SKM-1 (cell line): ENCODE results near the gene GCLM.
A peak's percentile ranks its signal among the peaks of the same experiment; 100 is the strongest.

Source experiments
- DNase-seq: peaks from one replicate; lab custom pipeline; 2025; ENCODE audit not compliant: unreplicated experiment; lab: John Stamatoyannopoulos, UW

The GCLM gene

DNA sequence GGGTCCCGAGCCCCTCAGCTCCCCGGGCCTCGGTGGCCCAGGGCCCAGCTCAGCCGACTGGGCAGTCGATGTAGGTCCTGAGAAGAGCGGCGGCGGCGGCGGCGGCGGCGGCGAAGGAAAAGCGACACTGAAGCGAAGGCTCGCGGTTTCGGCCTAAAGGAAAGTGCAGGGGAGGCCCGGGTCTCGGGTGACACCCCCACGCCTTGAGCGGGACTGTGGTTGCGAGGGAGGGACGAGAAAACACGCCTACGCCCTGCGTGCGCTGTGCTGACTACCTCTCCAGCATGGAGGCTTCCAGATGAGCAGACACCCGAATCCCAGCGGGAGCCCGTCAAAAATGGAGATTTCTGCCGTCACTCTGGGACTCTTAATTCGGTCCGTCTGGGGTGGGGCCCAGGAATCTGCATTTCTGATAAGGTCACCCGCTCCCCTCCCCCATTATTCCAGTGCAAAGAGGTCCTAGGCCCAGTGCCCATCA lies 61.4 kb downstream of the GCLM start:
- no peak for DNase-seq

DNA sequence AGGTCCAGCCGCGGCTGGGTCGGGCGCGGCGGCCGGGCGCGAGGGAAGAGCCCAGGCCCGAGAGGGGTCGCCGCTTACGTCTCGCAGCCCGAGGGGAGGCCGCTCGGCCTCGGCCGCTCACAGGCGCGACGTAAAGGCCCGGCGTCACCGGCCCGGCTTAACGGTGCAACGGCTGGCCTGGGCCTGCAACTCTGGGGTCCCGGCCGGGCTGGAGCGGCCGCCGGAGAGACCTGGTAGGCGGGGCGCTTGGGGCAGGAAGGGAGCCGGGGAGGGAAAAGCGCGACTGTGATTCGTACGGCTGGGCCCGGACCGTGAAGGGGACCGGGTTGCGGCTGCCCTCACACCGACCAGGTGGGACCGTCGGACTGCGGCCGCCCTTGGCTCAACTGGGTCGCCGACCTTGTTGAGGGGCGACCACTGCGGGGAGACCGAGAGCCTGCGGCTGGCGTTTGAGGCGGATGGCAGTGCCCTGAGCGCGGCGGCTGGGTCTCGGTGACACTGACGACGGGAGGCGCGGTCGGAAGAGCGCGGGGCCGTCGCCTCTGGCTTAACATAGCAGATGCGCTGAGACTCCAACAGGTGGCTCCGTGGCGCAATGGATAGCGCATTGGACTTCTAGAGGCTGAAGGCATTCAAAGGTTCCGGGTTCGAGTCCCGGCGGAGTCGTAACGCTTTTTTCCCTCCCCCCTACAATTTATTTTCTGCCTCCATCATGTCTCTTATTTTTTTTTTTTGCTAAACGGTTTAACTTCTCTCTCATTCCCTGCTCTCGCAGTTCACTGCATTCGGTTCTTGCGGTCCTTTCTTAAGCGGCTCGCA lies 62.0 kb downstream of the GCLM start:
- DNase-seq = peak; percentile 58

DNA sequence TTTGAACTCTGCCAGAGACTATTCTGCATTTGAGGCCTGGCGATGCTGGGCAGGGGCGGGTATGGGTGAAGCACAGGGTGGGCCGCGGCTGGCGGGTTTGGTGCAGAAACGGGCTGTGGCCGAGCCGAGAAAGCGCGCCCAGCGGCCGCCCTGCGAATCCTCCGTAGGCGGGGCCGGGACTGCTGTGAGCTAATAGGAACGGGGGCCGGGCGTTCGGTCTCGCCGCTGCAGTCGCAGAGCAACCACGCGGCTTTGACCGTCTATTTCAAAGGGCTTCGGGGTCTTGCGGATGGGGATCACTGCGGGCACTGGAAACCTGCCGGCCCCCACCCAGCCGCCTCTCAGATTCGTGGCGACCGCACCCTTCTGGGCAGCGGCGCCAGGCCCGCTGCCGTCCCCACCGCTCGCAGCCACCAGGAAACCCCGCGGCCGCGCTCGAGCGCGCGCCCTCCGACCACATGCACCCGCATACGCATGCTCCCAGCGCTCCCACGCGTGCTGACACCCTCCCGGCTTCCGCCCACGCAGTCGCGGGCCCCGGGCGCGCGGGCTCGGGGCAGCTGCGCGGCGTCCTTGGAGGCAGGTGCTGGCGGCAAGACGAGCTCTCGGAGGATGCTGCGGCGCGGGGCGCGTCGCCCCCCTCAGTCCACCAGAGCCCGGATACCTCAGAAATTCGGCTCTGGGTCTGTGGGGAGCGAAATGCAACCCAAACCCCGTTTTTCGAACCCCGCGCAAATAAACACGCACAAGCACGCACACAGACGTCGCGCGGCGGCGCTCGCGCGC lies 62.8 kb downstream of the GCLM start:
- peak; percentile 75 for DNase-seq

DNA sequence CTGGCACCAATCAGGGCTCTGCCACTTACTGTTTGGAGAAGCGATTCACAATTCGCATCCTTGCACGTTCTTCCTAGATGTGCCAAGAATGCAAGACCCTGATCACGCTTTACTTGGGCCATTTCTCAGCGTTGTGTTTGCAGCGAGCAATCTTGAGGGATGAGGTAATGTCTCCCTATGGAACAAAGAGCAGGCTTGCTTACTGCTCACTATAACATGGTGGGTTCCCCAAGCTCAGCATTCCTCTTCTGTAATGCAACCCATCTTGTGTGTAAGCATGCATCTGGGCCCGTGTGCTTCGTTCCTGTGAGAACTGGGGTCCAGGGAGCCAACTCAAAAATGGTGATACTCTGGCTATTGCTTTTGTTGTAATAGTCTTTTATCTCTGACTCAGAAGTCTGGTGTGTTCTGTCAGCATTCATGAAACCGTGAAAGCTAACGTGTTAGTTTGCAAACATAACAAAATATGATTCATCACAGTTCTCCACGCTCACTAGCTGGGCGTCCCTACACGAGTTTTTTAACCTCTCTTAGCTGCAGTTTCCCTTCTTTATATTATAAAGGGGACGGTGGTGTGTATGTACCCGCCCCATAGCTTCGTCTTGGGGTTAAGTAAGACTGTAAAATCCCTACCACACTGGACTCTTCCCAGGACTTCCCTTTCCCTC lies 63.6 kb downstream of the GCLM start:
- DNase-seq = no peak

DNA sequence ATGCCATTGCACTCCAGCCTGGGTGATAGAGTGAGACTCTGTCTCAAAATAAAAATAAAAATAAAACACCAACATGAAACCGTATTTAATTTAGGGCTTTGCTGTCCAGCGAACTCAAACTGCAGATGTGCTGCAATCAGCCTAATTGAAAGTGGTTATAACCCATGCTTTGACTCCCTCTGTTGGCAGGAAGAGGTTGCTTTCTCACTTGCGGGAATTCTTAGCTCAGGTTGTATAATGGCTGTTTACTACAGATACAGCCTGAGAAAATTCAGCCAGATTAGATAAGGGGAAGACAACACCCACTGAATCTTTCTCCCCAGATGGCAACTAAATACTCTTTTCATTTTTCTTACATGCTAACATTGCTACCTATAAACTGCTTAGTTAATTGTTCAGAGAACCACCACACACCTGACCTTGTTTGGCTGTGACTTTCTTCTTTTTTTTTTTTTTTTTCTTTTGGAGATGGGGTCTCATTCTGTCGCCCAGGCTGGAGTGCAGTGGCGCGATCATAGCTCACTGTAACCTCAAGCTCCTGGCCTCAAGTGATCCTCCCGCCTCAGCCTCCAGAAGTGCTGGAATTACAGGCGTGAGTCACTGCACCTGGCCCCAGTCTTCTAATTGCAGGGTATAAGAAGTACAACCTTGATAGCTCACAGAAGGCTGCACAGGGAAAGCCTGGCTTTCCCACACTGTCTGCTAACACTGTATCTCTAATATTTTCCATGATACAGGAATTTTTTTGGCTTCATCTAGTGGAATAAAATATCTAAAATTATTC lies 64.8 kb downstream of the GCLM start:
- DNase-seq = peak; percentile 40

DNA sequence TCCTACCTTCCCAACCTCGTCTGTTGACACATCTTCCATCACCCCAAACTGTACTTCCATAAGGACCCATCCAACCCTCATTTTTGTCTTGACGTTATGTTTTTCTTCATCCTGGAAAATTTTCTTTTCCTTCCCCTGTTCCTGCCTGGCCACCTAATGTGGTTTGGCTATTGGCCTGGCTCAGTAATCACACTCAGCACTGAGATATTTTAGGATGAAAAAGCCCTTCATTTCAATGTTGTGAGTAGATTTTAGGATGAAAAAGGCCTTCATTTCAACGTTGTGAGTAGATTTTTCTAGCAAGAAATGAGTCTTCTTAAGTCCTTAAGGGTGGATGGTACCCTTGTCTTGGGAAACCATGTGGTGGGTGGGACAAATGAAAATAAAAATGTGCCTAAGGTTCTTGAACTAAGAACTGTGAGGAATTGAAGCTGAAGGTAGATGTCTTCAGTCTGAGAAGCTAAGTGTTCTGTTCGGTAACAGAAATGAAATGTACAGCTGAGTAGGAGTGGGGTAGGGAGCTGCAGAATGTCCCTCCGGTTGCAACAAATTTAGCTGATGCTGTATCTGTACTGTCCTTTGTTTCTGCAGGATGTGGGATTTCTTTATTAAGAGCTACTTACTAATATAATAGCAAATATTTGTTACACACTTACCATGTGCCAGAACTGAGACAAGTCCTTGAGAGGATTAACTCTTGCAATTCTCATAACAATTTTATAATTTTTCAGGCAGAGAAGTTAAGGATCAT lies 66.3 kb downstream of the GCLM start:
- DNase-seq = no peak

DNA sequence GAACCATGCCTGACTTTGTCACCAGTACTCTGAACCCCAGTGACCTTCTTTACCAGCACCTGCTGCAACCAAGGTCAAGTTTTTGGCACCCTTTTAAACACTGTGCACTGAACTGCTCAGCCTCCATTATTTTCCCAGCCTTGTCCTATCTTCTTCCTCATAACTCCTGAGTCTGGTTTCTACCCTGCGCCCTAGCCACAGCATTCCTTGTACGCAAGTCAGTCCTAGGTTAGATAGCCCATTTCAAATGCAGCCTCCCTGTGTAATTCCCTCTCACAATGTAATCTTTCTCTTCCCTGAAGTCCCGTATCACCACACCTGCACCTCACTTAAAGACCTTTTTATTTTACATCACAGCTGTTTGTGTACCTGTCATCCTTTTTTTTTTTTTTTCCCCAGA lies 67.5 kb downstream of the GCLM start:
- DNase-seq = no peak

DNA sequence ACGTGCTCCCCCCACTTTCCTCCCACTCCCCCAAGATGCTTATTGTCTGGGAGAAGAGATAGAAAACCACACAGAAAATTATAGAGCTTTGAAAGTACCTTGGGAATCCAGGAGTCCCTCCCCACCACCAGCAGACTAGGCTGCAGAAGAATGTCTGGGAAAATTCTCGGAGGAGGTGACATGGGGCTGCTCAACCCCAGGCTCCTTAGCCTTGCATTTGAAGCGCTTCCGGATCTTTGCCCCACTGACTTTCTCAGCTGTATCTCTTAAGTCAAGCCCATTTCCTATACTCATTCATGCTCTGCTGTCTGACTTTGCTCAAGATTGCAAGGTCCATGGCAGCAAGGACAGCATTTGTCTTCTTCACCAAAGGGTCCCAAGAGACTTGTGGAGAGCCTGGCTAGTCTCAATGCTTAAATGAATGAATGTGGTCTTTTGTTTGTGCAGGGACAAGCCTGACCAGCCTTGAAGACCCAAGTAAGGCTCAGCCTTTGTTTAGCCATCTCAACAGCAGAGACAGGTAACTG lies 68.2 kb downstream of the GCLM start:
- DNase-seq = no peak

DNA sequence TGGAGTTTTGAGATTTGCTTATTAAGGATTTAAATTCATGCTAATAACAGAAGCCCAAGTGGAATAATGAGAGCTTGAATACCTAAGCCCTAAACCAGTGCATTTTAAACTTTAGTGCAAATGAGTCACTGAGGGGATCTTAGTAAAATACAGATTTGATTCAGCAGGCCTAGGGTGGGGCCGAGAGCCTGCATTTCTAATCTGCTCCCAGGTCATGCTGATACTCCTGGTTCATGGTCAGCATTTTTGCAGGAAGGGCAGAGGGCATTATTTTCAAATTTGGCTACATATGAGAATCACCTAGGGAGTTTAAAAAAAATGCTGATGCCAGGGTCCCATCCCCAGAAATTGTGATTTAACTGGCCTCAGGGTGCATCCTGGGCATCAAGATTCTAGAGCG lies 69.5 kb downstream of the GCLM start:
- no peak for DNase-seq

DNA sequence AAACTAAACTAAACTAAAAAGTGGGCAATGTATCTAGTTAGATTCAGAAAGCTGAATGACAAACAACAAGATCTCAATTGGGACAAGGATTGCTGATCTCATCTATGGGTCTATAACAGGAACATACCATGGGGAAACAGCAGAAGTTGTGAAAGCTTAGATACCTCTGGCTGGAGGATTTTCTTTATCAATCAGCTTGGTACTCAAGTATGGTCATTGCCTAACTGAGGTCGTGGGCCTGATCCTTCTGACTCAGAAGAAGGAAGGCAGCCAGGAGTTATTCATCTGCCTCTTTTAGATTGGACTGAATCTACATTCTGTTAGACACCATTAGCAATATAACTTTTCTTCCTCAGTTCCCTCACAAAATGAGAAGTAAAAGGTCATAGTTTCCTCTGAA lies 69.9 kb downstream of the GCLM start:
- DNase-seq = peak; percentile 79

DNA sequence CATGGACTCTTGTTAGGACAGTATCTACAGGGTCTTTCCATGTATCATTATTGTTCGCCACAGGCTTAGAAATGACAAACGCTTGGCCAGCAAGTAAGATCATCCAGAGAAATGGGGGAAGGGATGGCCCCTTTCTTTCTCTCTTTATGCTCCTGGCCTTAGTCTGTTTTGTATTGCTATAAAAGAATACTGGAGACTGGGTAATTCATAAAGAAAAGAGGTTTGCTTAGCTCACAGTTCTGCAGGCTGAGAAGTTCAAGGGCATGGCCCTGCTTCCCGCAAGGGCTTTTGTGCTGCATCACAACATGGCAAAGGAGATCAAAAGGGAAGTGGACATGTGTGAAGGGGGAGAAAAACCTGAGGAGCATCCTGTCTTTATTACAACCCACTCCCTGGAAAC lies 71.3 kb downstream of the GCLM start:
- DNase-seq = no peak
